ENCODE results near the gene EPHA8. TPM values are rescaled to one million over a fixed set of nuclear protein-coding genes. Genes with fewer than 3 reads are reported as not detected.
A peak's percentile ranks its signal among the peaks of the same experiment; 100 is the strongest.

The EPHA8 gene
- total and polyA plus RNA-seq, 4 donors: not detected

GRCh38 chr1:22552021-22552420 is 11.3 kb upstream of the EPHA8 start:
- no peak for DNase-seq
- Histone ChIP-seq H3K27me3 (ENCODE audit: control insufficient read depth in 1 of 2, insufficient read depth in 2 of 2, low read length in 1 of 2) (no peaks in the 10 kb centered on the region), H3K27ac (ENCODE audit: low read depth in 1 of 2, low read length in 2 of 2) (no peak overlapping the region), H3K4me3 (ENCODE audit: low read length in 2 of 2) (no peak overlapping the region), H3K9me3 (ENCODE audit: control insufficient read depth, low read length) (no peaks in the 10 kb centered on the region), H3K4me1 (ENCODE audit: control insufficient read depth in 1 of 2, insufficient read depth in 2 of 2, low read length in 2 of 2) (no peaks in the 10 kb centered on the region), H3K36me3 (ENCODE audit: control insufficient read depth in 1 of 2, insufficient read depth in 2 of 2, low read length in 1 of 2) (no peaks in the 10 kb centered on the region)
- 73 to 76% methylated on average over 5 of the region's 5 CpGs for WGBS, 2 donors
- intact Hi-C loops (cut with DNase I): no loop called here
- ATAC-seq (ENCODE audit: low FRiP score): no peak

- Histone ChIP-seq H3K4me1 (ENCODE audit: control insufficient read depth in 1 of 2, insufficient read depth in 2 of 2, low read length in 2 of 2) (no peaks in the 10 kb centered on the region), H3K4me3 (ENCODE audit: low read length in 2 of 2) (no peak overlapping the region), H3K9me3 (ENCODE audit: control insufficient read depth, low read length) (no peaks in the 10 kb centered on the region), H3K27ac (ENCODE audit: low read depth in 1 of 2, low read length in 2 of 2) (no peak overlapping the region), H3K36me3 (ENCODE audit: control insufficient read depth in 1 of 2, insufficient read depth in 2 of 2, low read length in 1 of 2) (no peaks in the 10 kb centered on the region), H3K27me3 (ENCODE audit: control insufficient read depth in 1 of 2, insufficient read depth in 2 of 2, low read length in 1 of 2) (no peaks in the 10 kb centered on the region)
- ATAC-seq (ENCODE audit: low FRiP score): no peak
- DNase-seq: no peak
- intact Hi-C loops (cut with DNase I): no loop called here
- 41 to 42% methylated on average over 18 of the region's 18 CpGs for WGBS, 2 donors
These were observed 10.0 kb upstream of the EPHA8 start for GRCh38 chr1:22553104-22553880.

DNA sequence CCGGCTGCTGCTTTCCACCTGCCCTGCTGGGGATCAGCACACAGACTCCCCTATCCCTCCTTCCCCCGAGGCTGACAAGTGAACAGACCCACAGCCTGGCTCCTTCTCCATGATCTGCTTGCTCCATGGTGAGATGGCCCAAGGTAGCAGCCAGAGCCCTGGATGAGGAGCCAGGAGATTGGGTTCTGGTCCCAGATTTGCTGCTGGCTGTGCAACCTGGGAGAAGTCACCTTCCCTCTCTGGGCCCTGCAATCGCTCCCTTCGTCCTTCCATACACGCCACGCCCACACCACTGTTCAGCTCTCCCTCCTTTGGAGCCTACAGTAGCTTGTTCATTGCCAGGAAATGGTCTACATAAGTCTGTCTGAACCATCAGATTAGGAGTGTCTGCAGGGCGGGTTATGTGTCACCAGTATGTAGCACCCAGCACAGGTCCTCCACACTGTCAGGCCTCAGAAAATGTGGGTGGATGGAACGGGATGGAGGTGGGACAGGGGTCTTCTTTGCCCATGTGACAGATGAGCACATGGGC is 9.2 kb upstream of the EPHA8 start:
- DNase-seq: no peak
- Histone ChIP-seq H3K4me3 (ENCODE audit: low read length in 2 of 2) (no peak overlapping the region), H3K27ac (ENCODE audit: low read depth in 1 of 2, low read length in 2 of 2) (no peak overlapping the region), H3K4me1 (ENCODE audit: control insufficient read depth in 1 of 2, insufficient read depth in 2 of 2, low read length in 2 of 2) (no peaks in the 10 kb centered on the region), H3K36me3 (ENCODE audit: control insufficient read depth in 1 of 2, insufficient read depth in 2 of 2, low read length in 1 of 2) (no peaks in the 10 kb centered on the region), H3K27me3 (ENCODE audit: control insufficient read depth in 1 of 2, insufficient read depth in 2 of 2, low read length in 1 of 2) (no peaks in the 10 kb centered on the region), H3K9me3 (ENCODE audit: control insufficient read depth, low read length) (no peaks in the 10 kb centered on the region)
- intact Hi-C loops (cut with DNase I): no loop called here
- ATAC-seq (ENCODE audit: low FRiP score): no peak
- WGBS, 2 donors: 93 to 95% methylated on average over 8 of the region's 8 CpGs

DNA sequence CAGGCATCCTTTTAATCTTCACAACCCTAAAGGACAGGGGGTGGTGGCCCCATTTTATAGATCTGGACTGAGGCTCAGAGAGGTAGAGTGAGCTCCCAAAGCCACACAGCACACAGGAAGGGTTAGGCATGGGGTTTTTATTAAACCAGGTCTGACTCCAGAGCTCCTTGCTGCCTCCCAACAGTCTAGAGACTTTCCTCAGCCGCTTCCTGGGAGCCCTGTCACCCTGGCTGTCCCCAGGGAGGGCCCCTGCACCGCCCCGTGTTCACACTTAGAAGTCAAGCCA is 8.0 kb upstream of the EPHA8 start:
- DNase-seq (no peak), ATAC-seq (ENCODE audit: low FRiP score) (no peak)
- 47 to 50% methylated on average over 3 of the region's 3 CpGs for WGBS, 2 donors
- Histone ChIP-seq H3K27ac (ENCODE audit: low read depth in 1 of 2, low read length in 2 of 2) (no peak overlapping the region), H3K9me3 (ENCODE audit: control insufficient read depth, low read length) (no peaks in the 10 kb centered on the region), H3K36me3 (ENCODE audit: control insufficient read depth in 1 of 2, insufficient read depth in 2 of 2, low read length in 1 of 2) (no peaks in the 10 kb centered on the region), H3K27me3 (ENCODE audit: control insufficient read depth in 1 of 2, insufficient read depth in 2 of 2, low read length in 1 of 2) (no peaks in the 10 kb centered on the region), H3K4me1 (ENCODE audit: control insufficient read depth in 1 of 2, insufficient read depth in 2 of 2, low read length in 2 of 2) (no peaks in the 10 kb centered on the region), H3K4me3 (ENCODE audit: low read length in 2 of 2) (no peak overlapping the region)
- intact Hi-C loops (cut with DNase I): no loop called here

DNA sequence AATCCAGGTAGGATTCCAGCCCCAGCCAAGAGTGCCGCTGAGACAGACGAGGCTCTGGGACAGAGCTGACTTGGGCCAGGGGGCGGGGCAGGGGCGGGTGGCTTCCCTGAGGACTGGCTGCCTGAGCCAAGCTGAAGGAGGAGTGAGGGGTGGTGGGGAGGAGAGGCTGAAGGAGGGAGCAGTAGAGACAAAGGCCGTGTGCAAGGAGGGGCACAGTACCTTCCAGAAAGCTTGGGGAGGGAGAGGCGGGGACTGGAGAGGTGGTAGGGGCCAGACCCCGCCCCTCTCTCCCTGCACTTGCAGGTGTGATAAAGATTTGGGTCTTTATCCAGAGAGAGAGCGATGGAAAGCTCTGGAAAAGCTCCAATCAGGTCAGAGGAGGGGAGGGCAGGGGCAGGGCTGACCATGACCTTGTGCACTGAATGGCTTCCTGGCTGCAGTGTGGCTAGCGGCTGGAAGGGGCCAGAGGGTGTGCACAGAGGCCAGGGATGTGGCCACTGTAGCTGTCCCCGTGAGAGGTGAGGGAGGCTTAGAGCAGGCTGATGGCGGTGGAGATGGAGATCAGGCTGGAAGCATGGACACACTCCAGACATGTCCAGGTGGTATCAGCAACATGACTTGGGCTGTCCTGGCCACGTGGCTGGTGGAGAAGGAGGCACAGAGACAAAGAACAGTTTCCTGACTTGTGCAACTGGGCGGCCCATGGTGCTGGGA is 6.7 kb upstream of the EPHA8 start:
- H3K4me3 ChIP-seq (ENCODE audit: low read length in 2 of 2): no peak overlapping the region
- 44 to 60% methylated on average over 13 of the region's 13 CpGs for WGBS, 2 donors
- H3K27me3 ChIP-seq (ENCODE audit: control insufficient read depth in 1 of 2, insufficient read depth in 2 of 2, low read length in 1 of 2): no peaks in the 10 kb centered on the region
- no peaks in the 10 kb centered on the region for H3K9me3 ChIP-seq (ENCODE audit: control insufficient read depth, low read length)
- ATAC-seq (ENCODE audit: low FRiP score): no peak
- H3K36me3 ChIP-seq (ENCODE audit: control insufficient read depth in 1 of 2, insufficient read depth in 2 of 2, low read length in 1 of 2): no peaks in the 10 kb centered on the region
- intact Hi-C loops (cut with DNase I): no loop called here
- no peak overlapping the region for H3K27ac ChIP-seq (ENCODE audit: low read depth in 1 of 2, low read length in 2 of 2)
- no peaks in the 10 kb centered on the region for H3K4me1 ChIP-seq (ENCODE audit: control insufficient read depth in 1 of 2, insufficient read depth in 2 of 2, low read length in 2 of 2)
- DNase-seq: no peak

- no peak overlapping the region for H3K4me3 ChIP-seq (ENCODE audit: low read length in 2 of 2)
- no peak overlapping the region for H3K27ac ChIP-seq (ENCODE audit: low read depth in 1 of 2, low read length in 2 of 2)
- H3K36me3 ChIP-seq (ENCODE audit: control insufficient read depth in 1 of 2, insufficient read depth in 2 of 2, low read length in 1 of 2): no peaks in the 10 kb centered on the region
- no peaks in the 10 kb centered on the region for H3K9me3 ChIP-seq (ENCODE audit: control insufficient read depth, low read length)
- ATAC-seq (ENCODE audit: low FRiP score): no peak
- intact Hi-C loops (cut with DNase I): no loop called here
- no peak for DNase-seq
- no peaks in the 10 kb centered on the region for H3K4me1 ChIP-seq (ENCODE audit: control insufficient read depth in 1 of 2, insufficient read depth in 2 of 2, low read length in 2 of 2)
- 51 to 61% methylated on average over 5 of the region's 5 CpGs for WGBS, 2 donors
- no peaks in the 10 kb centered on the region for H3K27me3 ChIP-seq (ENCODE audit: control insufficient read depth in 1 of 2, insufficient read depth in 2 of 2, low read length in 1 of 2)
These were observed 5.8 kb upstream of the EPHA8 start for GRCh38 chr1:22557341-22557950.

DNA sequence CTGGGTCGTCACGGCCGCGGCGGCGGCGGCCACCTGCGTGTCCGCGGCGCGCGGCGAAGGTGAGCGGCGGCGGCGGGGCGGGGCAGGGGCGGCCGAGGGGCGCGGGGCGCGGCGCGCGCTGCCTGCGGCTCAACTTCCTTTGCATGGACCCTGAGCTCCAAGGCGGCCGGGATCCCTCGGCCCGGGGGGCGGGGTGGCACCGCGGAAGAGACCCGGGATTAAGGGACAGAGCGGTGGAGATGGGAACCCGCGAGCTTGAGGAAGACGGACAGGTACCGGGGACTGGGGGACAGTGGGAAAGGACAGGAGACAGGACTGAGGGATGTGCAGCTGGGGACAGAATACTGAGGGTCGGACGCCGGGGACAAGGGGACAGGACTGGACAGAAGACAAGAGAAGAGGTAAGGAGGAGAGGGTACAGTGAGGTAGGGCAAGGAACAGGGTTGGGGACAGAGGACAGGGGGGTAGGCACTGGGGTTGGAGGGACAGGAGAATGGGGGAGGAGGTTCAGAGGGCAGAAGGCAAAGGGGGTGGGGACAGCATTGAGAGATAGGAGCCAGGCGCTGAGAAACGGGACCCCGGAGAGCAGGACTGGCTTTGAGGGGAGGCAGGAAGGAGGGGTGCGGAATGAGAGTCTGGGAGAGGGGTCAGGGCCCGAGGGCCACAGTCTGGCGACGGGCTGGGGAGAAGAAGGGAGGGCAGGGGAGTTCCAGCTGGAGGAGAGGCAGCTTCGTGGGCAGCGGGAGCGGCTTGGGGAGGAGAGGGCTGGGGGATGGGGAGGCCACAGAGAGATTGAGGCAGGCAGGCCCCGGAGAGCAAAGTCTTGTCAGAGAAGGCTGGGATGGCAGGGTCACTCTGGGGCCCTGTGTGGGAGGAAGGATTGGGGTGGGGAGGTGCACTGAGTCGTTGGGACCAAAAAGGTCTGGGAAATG is 648 bp downstream of the EPHA8 start:
- H3K36me3 ChIP-seq (ENCODE audit: control insufficient read depth in 1 of 2, insufficient read depth in 2 of 2, low read length in 1 of 2): no peaks in the 10 kb centered on the region
- intact Hi-C loops (cut with DNase I): no loop called here
- H3K4me1 ChIP-seq (ENCODE audit: control insufficient read depth in 1 of 2, insufficient read depth in 2 of 2, low read length in 2 of 2): no peaks in the 10 kb centered on the region
- peak overlapping the region; percentile 18 to 41 for H3K4me3 ChIP-seq (ENCODE audit: low read length in 2 of 2)
- no peak for DNase-seq
- H3K9me3 ChIP-seq (ENCODE audit: control insufficient read depth, low read length): no peaks in the 10 kb centered on the region
- ATAC-seq (ENCODE audit: low FRiP score): no peak
- no peak overlapping the region for H3K27ac ChIP-seq (ENCODE audit: low read depth in 1 of 2, low read length in 2 of 2)
- WGBS, 2 donors: 6 to 7% methylated on average over 53 to 57 of the region's 57 CpGs
- H3K27me3 ChIP-seq (ENCODE audit: control insufficient read depth in 1 of 2, insufficient read depth in 2 of 2, low read length in 1 of 2): no peaks in the 10 kb centered on the region

DNA sequence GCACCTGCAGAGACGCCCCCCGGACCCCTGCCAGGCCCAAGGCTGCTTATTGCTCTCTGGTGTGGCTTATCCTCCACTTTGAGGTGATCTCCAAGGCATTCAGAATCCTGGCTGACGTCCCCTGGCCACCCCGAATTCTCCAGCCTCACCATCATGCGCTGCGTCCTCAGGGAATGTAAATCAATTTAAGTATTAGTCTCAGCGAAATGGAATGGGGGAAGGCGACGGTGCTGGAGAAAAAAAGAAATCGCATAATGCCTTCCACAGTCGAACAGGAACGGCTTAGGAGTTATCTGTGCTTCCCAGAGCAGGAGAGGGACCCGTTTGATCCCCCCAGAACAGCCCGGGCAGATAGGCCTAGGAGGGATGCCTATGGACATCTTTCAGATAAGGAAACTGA is 2.9 kb downstream of the EPHA8 start:
- Histone ChIP-seq H3K36me3 (ENCODE audit: control insufficient read depth in 1 of 2, insufficient read depth in 2 of 2, low read length in 1 of 2) (no peaks in the 10 kb centered on the region), H3K27ac (ENCODE audit: low read depth in 1 of 2, low read length in 2 of 2) (no peak overlapping the region), H3K9me3 (ENCODE audit: control insufficient read depth, low read length) (no peaks in the 10 kb centered on the region), H3K4me3 (ENCODE audit: low read length in 2 of 2) (no peak overlapping the region), H3K27me3 (ENCODE audit: control insufficient read depth in 1 of 2, insufficient read depth in 2 of 2, low read length in 1 of 2) (no peaks in the 10 kb centered on the region), H3K4me1 (ENCODE audit: control insufficient read depth in 1 of 2, insufficient read depth in 2 of 2, low read length in 2 of 2) (no peaks in the 10 kb centered on the region)
- intact Hi-C loops (cut with DNase I): no loop called here
- ATAC-seq (ENCODE audit: low FRiP score): no peak
- no peak for DNase-seq
- WGBS, 2 donors: 89 to 90% methylated on average over 14 of the region's 14 CpGs

All from aorta (tissue), 5 donors.